Epithelial cell of proximal tubule (primary cell): ENCODE results near the gene SUSD3. TPM values are rescaled to one million over a fixed set of nuclear protein-coding genes. Genes with fewer than 3 reads are reported as not detected.

Experiments used
- DNase-seq: peaks from one replicate; pipeline ENCODE4 v3.0.0-alpha.2; 2011; ENCODE audit warnings: low read depth
- H3K4me3 ChIP-seq: 2 replicates; pipeline ENCODE4 v1.5.1; 2011; ENCODE audit warnings: low read depth, mild to moderate bottlenecking, low read length
- total RNA-seq: library from RNA; depleted of rRNA; stranded (reverse); fragments of >200 nt; gene quantifications from 2 replicates; pipeline ENCODE4 v1.2.3, GENCODE V29; 2015
- TF ChIP-seq, protein P1 (sequence below): conservative IDR thresholded peaks from 2 replicates; pipeline ENCODE4 v1.5.1; 2012; ENCODE audit warnings: low read depth, mild to moderate bottlenecking, low read length

The SUSD3 gene
- total RNA-seq, 1 donor from 2014 or later = 2.9 TPM

DNA sequence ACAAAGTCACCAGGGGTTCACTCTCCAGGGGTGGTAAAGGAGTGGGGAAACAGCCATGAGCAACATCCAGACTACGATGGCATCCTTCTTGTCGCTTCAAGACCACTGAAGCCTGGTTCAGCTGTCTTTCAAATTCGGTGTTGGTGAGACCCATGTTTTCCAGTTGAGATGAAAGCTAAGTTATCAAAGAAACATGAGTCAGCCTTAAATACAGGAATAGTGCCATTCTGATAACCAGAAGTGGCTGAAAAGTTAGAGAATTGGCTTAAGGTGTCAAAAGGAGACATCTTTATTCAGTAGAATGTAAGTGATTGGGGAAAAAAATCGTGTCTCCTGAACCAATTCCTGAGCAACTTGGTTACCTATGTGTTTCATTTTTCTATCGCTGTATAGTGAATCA is 30.5 kb downstream of the SUSD3 start:
- DNase-seq = no peak
- no peak overlapping the region for H3K4me3 ChIP-seq
- TF ChIP-seq, protein P1, sequence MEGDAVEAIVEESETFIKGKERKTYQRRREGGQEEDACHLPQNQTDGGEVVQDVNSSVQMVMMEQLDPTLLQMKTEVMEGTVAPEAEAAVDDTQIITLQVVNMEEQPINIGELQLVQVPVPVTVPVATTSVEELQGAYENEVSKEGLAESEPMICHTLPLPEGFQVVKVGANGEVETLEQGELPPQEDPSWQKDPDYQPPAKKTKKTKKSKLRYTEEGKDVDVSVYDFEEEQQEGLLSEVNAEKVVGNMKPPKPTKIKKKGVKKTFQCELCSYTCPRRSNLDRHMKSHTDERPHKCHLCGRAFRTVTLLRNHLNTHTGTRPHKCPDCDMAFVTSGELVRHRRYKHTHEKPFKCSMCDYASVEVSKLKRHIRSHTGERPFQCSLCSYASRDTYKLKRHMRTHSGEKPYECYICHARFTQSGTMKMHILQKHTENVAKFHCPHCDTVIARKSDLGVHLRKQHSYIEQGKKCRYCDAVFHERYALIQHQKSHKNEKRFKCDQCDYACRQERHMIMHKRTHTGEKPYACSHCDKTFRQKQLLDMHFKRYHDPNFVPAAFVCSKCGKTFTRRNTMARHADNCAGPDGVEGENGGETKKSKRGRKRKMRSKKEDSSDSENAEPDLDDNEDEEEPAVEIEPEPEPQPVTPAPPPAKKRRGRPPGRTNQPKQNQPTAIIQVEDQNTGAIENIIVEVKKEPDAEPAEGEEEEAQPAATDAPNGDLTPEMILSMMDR = no peak

DNA sequence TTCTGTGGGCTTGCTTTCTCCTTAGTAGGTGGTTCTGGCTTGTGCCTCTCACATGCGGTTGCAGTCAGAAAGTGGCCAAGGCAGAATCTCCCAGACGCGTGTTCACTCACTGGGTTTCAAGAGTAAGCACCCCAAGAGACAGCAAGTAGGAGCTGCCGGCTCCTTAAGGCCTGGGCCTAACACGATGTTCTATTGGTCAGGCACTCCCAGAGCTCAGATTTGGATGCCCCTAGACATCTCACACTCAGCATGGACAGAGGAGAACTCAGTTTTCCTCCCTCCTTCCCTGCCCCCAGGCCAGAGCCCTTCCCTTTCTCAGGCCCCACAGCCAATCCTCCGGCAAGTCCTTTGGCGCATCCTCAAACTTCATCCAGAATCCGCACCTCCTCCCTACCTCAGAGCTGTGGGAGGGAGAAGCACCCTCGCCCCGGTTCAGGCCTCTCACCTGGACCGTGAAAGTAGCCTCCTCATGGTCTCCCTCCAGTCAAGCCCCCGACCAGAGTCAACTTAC is 31.0 kb downstream of the SUSD3 start:
- no peak overlapping the region for H3K4me3 ChIP-seq
- TF ChIP-seq, protein P1 = no peak

DNA sequence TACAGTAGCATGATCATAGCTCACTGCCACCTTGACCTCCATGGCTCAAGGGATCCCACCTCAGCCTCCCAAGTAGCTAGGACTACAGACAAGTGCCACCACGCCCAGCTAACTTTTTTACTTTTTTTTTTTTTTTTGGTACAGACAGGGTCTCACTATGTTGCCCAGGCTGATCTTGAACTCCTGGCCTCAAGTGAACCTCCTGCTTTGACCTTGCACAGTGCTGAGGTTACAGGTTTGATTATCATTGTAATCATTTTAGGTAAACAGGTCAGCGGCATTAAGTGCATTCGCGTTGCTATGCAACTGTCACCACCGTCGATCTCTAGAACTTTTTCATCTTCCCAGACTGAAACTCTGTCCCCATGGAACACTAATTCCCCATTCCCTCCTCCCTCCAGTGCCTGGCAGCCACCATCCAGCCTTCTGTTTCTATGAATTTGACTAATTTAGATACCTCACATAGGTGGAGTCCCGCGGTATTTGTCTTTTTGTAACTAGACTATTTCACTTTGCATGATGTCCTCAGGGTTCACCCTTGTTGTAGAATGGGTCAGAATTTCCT is 31.7 kb downstream of the SUSD3 start:
- no peak overlapping the region for H3K4me3 ChIP-seq
- TF ChIP-seq, protein P1 = no peak

More for the DNA sequence above, 31.0 kb downstream of the SUSD3 start:
- no peak for DNase-seq

DNA sequence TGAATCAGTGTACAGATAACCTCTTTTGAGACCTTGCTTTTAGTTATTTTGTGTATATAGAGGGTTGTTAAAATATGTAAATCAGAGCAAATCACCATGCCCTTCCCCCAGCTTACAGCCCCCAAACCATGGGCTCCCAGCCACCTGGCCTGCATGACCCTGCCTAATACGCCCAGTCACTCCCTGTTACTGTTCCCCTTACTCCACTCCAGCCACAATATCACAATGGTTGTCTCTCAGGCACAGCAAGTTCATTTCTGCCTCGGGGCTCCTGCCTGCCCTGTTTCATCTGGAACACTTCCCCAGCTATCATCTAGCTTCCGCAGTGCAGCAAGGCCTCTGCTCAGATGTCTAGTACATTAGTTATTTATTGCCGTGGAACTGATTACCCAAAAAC is 32.6 kb downstream of the SUSD3 start:
- DNase-seq = no peak
- no peak overlapping the region for H3K4me3 ChIP-seq
- TF ChIP-seq, protein P1 = no peak

More for the DNA sequence above, 31.7 kb downstream of the SUSD3 start:
- DNase-seq = no peak

DNA sequence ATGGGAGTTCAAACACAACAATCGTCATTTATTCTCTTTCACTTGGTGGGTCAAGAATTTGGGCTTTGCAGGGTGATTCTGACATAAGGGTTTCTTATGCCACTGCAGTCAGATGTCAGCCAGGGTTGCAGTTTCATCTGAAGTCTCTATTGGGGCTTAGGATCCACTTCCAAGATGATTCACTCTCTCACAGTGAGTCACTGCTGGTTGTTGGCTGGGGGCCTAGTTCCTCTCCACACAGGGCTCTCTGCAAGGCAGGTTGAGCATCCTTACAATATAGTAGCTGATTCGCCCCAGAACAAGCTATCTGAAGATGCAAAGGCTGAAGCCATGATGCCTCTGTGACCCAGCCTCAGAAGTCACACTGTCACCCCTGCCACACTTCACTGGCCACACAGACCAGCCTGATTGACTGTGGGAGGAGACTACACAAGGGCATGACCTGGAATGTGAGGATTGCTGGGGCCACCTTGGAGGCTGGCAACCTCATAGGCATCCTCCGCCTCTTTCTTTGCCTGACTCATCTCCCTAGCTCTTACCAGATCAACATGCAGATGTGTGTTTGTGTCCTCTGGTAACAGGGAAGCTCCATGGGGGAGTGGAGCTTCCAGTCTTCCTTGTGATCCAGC is 33.1 kb downstream of the SUSD3 start:
- no peak overlapping the region for H3K4me3 ChIP-seq
- peak; percentile 42 for DNase-seq
- TF ChIP-seq, protein P1 = no peak

DNA sequence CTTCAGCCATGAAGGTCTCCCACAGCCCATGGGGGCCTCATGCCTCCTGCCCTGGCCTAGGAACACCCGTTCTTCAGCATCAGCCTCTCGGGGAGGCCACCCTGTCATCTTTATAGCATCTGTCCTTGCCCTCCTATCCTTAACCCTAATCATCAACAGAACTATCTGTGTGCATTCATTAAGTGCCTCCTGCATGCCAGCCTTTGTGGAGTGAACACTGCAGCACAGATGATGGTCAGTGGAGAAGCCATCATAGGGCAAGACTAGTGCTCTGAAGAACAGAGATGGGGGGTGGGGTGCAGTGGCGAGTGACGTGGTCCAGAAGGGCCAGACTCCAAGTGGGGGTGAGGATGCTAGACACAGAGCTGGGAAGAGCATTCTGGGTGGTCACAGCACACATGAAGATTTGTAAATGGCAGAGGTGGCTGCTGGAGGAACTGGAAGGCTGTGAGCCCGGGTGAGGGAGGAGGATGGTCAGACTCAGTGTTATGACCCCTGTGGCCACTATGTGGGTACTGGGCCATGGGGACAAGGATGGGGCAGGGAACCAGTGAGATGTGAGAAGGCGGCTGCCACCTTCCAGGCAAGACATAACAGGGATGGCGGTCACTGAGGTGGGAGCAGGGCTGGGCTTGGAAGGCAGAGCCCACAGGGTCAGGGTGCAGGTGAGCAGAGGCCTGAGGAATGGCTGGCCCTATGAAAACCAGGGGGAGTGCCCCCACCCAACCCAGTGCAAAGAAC is 33.9 kb downstream of the SUSD3 start:
- H3K4me3 ChIP-seq = no peak overlapping the region
- no peak for DNase-seq
- TF ChIP-seq, protein P1 = no peak
